ENCODE results near the gene SEMA4D.

The SEMA4D gene

GRCh38 chr9:89427621-89428221 lies 70.2 kb downstream of the SEMA4D start:
- no peak for DNase-seq

DNA sequence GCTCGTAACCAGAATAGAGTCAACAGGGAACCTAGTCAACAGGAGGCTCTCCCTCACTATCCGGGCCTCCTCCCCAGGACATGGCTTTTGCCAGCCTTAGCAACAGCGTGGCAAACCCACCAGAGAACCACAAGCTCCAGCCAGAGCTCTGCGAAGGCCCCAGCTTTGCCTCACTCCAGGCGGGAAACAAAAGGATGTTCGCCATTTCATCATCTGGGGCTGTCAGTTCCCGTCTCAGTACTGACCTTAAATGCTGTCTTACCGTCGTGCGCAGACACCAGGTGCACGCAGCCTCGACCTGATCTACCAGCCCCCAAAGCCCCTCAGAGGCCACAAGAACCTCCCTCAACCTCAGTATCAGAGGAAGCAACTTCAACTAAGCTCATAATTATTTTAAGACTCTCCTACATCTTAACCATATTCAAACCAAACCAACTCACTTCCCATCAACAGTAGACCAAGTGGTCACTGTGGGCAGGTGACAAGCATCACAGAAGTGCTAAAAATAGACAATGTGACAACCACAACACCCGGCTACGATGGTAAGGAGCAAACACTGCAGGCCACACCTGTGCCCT lies 71.4 kb downstream of the SEMA4D start:
- DNase-seq, result peak; percentile 74

DNA sequence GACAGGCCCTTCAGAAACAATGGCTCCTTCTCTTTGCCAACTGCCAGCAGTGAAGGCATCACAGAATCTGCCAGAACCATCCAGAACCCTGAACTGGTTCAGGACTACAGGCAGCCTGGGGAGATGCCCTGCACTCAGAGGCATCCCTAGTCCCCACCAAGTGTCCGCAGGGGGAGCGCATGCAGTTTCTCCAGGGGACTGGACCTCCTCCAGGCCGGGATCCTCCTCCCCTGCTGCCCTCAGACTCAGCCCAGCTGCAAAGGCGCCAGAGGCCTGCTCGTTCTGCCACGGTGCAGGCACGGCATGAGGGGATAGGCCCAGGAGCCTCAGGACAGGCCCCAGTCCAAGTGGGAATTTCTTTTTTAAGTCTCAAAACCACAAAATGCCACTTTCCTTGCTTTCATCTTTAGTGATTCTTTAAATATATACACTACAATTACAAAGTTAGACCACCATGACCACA lies 72.0 kb downstream of the SEMA4D start:
- no peak for DNase-seq

DNA sequence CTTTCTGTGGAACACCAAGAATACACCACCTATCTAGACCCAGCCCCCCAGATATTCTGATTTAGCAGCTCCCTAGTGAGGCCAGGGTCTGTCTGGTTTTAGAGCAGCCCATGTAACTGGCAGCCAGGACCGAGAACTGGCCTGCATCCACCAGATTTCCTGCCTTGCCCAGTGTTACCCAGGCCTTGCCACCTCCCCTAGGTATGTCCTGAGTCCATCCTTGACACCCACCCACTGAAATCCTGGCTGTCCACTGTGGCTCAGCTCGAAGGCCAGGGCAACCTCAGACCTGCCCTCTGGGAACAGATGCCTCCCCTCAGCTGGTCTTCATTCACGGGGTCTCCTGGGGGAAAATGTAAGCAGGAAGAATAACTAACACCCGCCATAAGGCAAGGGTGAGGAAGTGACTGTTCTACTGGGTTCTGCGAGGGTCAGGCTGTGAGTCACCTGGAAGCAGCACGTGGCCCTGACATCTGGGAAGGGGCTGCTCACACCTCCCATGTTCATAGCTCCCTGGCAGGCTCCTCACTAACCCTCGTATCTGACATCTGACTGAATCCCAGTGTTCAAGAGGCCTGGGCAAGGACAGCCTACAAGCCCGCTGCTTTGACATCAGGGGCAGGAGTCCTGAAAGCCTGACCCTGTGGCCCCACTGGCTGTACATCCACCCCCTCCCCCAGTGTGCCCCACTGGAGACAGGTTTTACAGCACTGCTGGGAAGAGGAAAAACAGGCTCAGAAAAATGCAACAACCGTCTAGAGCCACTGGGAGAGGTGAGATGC lies 72.7 kb downstream of the SEMA4D start:
- DNase-seq, result no peak

DNA sequence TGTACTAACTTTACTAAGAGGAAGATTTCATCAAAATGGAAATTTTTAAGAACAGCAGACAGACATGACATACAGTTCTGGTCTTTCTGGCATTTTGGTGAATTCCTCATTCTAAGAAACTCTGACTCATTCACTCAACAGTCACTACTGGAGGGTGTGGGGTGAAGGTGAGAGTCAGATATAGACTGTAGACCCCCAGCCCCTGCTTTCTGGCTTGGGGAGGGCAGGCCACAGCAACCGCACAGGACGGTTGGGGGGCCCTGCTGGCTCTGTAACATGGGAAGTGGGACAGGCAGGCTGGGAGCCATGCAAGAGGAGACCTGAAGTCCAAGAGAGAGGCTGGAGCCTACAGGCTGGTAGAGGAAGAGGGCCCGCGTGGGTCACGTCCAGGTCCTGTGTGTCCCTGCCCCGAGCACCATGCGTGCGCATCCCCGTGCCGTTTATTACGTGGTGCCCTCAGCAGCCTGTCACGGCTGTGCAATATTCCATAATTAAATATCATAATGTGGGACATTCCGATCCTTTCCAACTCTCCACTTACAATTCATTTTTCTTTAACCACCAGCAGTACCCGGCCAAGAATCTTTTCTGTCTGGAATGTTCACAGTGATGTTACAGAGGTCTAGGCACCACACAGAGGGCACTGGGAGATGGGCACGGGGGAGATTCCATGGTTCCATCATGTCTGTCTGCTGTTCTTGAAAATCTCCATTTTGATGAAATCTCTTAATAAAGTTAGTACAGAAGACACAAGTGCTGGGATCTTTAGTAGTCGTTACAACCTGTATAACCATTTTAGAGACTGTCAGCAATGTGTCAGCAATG lies 75.5 kb downstream of the SEMA4D start:
- peak; percentile 57 for DNase-seq

DNA sequence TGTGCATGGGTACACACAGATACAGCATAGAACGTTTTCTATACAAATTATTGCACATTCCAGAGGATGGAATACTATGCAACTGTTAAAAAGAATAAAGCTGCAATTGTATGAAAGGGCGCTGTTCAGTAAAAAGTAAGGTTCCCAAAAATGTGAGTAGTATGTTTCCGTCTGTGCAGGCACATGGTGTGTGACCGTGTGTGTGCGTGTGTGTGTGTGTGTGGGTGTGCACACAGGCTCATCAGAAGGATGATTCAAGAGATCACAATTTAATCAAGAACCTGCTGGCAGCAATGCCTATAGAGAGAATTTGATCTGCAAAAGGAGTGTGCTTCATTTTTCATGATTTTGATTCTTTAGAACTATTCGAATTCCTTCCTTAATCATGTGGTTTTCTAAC lies 76.3 kb downstream of the SEMA4D start:
- DNase-seq, result no peak

DNA sequence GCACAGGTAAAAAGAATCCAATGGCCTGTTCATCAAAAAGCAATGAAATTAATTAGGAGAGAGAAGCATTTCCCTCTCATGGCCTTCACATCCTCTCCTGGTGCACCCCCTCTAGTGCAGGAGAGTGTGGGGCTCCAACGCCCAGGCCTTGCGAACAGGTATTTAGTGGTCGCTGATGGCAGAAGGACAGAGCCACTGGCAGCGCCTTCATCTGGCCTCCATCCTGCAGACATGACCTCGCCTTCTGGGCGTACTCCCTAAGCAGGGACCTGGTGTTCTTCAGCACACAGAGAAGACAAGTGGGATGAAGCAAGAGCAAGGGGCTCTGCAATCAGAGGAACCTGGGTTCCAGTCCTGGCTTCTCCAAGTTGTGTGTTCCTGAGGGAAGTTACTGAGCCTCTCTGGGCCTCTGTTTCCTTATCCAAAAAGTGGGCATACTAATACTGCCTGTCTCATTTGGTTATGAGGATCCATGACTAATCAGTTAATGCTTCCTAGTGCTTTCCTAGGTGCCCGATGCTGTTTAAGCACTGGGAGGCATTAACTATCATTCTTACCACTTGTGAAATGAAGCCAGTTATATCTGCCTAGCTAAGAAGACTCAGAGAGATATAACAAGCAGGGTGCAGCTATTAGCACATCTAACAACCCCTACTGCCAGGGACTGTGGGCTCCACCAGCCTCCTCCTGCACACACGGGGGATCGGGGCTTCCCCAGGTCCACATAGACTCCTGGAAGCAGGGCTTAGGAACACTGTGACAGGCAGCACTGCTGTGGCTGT lies 77.3 kb downstream of the SEMA4D start:
- no peak for DNase-seq

DNA sequence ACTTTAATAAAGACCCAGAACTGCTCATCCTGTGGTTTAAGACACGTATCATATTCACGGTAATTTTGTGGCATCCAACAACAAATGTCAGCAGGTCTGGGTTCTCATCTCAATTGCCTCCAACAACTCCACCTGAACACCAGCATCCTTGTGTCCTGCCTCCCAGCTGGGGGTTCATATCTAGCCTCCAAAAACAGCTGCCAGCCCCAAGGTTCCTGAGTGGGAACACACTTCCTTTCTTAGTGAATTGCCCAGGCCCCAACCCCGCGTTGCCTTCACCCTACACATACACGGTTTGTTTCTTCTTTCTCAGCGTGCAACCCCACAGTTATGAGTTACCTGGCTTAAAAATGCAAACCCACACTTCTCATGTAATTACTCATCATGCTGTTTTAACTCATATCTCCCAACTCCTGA lies 77.9 kb downstream of the SEMA4D start:
- DNase-seq, result no peak

DNA sequence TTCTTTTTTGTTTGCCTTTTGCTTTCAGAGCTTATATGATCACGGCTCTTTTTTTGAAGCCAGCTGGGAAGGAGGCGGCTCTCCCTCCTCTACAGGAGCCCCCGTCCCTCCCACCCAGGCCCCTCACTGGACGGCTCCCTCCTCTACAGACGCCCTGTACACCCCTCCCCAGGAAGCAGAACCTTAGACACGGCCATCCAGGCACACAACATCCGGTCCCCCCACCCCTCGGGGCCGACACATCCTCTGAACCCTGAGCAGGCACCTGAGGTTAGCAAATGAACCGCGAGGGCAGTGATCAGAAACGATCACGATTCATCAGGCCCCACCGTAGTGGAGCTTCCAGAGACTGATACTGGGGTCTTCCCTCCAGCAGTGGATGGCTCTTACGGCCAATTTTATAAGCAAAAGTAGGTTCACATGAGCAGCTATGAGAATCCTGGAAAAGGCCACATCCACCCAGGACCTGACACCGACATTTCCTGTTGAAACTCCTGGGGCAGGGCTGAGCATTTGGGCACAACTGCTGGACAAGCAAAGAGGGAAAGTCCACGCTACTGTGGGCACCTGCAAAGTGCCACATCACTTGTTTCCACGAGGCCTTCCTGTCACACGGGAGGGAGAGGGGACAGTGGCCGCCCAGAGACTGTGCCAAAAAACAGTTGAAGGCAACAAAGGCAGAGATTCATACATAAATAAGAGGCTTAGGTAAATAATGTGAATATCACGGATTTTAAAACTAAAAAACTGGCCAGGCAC lies 78.9 kb downstream of the SEMA4D start:
- DNase-seq, result peak; percentile 30

GRCh38 chr9:89418474-89418845 lies 79.5 kb downstream of the SEMA4D start:
- no peak for DNase-seq

DNA sequence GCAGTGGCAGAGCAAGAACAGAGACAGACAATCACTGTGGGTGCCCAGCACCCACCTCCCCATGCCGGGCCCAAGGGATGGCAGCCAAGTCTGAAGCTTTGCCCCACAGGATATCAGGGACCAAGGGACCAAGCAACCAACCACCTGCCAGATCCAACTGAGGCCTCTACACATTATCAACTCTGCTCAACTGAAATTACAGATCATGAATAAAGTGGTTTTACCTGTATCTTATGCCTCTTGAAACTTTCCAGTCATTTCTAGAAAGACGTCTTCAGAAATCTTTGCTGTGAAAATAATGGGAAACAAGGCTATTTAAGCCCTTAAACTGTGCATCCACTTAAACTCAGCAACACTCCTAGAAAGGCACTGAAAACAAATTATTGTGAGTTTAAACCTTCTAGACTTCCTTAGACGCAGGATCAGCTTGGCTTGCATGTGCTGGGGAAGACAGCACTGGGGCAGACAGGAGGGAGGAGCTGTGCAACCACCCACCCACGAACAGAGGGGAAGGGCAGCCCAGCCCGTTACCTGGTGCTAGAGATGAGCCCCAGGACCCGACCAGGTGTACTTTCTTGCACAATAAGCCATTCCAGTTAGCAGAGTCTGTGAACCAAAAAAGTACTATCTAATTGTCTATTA lies 80.0 kb downstream of the SEMA4D start:
- DNase-seq, result no peak

DNA sequence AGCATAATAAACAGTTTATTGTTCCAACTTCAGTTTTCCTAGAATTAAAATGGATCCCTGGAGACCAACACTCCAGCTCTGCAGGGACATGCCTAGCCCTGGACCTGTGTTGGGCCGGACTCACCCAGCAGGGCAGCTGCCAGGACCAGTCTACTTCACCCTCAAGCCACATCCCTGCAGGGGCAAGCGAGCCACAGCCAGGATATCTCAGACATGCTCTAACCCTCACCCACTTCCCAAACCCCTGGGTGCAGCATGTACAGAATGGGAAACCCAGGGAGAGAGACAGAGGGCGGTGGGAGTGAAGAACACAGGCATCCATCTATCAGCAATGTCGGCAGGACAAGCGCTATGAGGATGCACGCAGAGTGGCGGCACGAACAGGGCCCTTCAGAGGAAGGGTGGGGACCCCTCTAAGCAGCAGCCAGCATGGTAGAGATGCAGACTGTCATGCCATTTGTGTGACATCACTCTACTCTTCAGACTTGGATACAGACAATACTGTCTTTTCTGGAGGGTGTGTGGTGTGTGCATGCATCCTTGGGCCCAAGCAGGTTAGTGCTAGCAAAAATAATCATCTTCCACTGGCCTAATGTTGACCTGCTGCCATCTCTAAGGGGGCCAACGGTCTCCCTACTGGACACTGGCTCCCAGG lies 83.1 kb downstream of the SEMA4D start:
- no peak for DNase-seq

- DNase-seq, result no peak
These were observed 83.8 kb downstream of the SEMA4D start for GRCh38 chr9:89413963-89414638.

- DNase-seq, result no peak
These were observed 85.0 kb downstream of the SEMA4D start for GRCh38 chr9:89412951-89413350.

GRCh38 chr9:89412541-89412940 lies 85.4 kb downstream of the SEMA4D start:
- DNase-seq, result no peak

DNA sequence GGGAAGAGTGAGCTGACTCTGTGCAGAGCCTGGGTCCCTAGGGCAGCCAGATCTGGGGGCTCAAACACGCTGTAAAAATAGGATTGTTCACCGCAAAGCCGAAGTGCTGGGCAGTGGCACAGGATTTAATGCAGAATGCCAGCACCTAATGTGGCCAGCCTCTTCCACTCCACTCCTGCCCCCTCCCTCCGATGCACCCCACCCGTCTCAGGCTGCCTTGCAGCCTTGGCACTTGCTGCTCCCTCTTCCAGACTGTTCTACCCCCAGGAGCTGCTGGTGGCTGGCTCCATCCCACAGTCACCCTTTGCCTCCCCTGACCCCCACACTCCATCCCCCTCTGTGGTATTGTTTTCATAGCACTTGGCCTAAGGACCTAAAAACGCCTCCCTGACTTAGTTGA lies 86.2 kb downstream of the SEMA4D start:
- no peak for DNase-seq

DNA sequence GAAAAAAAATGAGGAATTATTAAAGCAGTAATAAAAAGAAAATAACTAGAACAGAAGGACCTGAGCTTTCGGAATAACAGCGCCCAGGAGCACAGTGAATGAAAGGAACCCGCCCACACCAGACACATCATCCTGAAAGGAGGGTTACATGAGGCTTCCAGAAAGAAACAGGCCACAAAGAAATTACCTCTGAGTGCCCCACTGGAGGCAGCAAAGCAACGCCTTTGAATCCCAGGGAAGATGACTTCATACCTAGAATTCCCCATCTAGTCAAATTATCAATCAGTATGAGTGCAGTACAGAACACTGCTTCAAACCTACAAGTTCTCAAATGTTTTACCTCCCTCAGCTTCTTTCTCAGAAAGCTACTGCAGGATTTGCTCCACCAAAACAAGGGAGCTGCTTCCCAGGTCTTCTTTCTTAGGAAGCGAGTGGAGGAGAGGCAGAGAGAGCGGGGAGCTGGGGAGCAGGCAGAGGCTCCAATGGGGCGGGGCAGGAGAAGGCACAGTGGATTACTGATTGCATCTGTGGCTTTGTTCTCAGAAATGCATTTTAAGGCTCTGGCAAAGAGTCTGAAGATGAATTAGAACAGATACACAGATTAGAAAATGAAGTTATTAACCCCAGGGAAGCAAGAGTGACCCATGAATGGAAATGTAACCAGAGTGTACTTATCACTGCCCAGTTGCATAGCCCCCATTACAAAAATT lies 87.1 kb downstream of the SEMA4D start:
- DNase-seq, result no peak

DNA sequence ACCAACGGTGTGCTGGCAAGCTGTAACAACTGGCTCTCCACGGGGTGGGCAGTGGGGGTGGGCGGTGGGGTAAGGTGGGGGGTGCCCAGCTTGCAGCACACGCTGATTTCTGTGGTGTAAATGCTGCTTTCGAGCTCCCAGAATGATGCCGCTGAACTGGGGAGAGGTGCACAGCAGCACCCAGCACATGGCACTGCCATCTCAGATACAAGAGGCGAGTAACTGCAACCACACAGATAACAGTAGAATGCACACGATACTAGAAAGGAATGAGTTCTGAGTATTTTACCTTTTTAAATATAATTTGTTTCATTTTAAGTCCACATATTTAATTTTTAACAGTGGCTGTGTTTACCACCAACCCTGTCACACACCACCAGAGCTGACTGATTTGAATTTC lies 87.9 kb downstream of the SEMA4D start:
- no peak for DNase-seq

GRCh38 chr9:89409466-89409865 lies 88.4 kb downstream of the SEMA4D start:
- DNase-seq, result no peak

Measured in KG1 (cell line).